GM18517 (cell line): ENCODE measurements around the gene PLA2G2C.
"Not testable (repeated sequence)": the region's sequence is repeated elsewhere in the genome, so short reads cannot be mapped to it uniquely, and the experiment has no call there.

ENCODE experiments used
- ATAC-seq: cut with Tn5 transposase; IDR thresholded peaks from one replicate; pipeline ENCODE4 v1.9.1; 2021; ENCODE audit warnings: mild to moderate bottlenecking, moderate library complexity; ENCODE audit not compliant: unreplicated experiment

The PLA2G2C gene

GRCh38 chr1:20185834-20186782, at the start of gene PLA2G2C, which contains the start of gene UBXN10:
TSS of gene PLA2G2C (minus strand) at chr1:20186518. CDS start at chr1:20177363, 9,155 bp downstream.
TSS of gene UBXN10 (plus strand) at chr1:20186096. CDS start at chr1:20190562, 4,466 bp downstream.
- ATAC-seq, result no peak

GRCh38 chr1:20234788-20235535, 48.6 kb upstream of the PLA2G2C start:
- ATAC-seq, result no peak

- ATAC-seq, result no peak
Observed at GRCh38 chr1:20233866-20234265, 47.5 kb upstream of the PLA2G2C start.

GRCh38 chr1:20233394-20233793, 47.1 kb upstream of the PLA2G2C start:
- ATAC-seq, result no peak

- ATAC-seq, result not testable (repeated sequence)
Observed at GRCh38 chr1:20232564-20232963, 46.2 kb upstream of the PLA2G2C start.

GRCh38 chr1:20229171-20229570, 42.9 kb upstream of the PLA2G2C start:
- no peak for ATAC-seq

GRCh38 chr1:20228314-20228825, 42.1 kb upstream of the PLA2G2C start:
- no peak for ATAC-seq

GRCh38 chr1:20227704-20228103, 41.4 kb upstream of the PLA2G2C start:
- ATAC-seq, result no peak

GRCh38 chr1:20224546-20224945, 38.2 kb upstream of the PLA2G2C start:
- no peak for ATAC-seq

- no peak for ATAC-seq
Observed at GRCh38 chr1:20223551-20224419, 37.5 kb upstream of the PLA2G2C start.

- ATAC-seq, result no peak
Observed at GRCh38 chr1:20223106-20223505, 36.8 kb upstream of the PLA2G2C start.

- ATAC-seq, result no peak
Observed at GRCh38 chr1:20220036-20220435, 33.7 kb upstream of the PLA2G2C start.

GRCh38 chr1:20219053-20219452, 32.7 kb upstream of the PLA2G2C start:
- not testable (repeated sequence) for ATAC-seq

GRCh38 chr1:20216574-20216973, 30.3 kb upstream of the PLA2G2C start:
- ATAC-seq, result no peak

- no peak for ATAC-seq
Observed at GRCh38 chr1:20215716-20216115, 29.4 kb upstream of the PLA2G2C start.

GRCh38 chr1:20212685-20213331, 26.5 kb upstream of the PLA2G2C start:
- ATAC-seq, result no peak

GRCh38 chr1:20212085-20212684, 25.9 kb upstream of the PLA2G2C start:
- ATAC-seq, result no peak

- ATAC-seq, result no peak
Observed at GRCh38 chr1:20211511-20211931, 25.2 kb upstream of the PLA2G2C start.

- no peak for ATAC-seq
Observed at GRCh38 chr1:20210736-20211460, 24.6 kb upstream of the PLA2G2C start.
